GM23338 (cell line): ENCODE results near the gene LAPTM4A. TPM values are rescaled to one million over a fixed set of nuclear protein-coding genes. Genes with fewer than 3 reads are reported as not detected.

Experiments
- ATAC-seq: fragments of 200-7000 bp; cut with Tn5 transposase; 3 replicates; pipeline ENCODE4 v1.9.1; 2020
- DNase-seq: peaks from one replicate; pipeline ENCODE4 v3.0.0-alpha.2; 2015; ENCODE audit warnings: low spot score
- H2AFZ ChIP-seq: fragments of 200-600 bp; sonication (generic); 2 replicates; pipeline ENCODE4 v1.8.0; 2016; ENCODE audit warnings: antibody characterized with exemption, mild to moderate bottlenecking, moderate library complexity
- H3F3A ChIP-seq: fragments of 200-600 bp; sonication (generic); replicated peaks from 2 replicates; pipeline ENCODE4 v1.8.0; 2017; ENCODE audit warnings: antibody characterized with exemption, mixed run types, low read depth
- H3K27ac ChIP-seq: fragments of 200-600 bp; sonication (generic); 2 replicates; pipeline ENCODE4 v1.6.1; 2016; ENCODE audit warnings: low read depth
- H3K27me3 ChIP-seq: fragments of 200-600 bp; sonication (generic); 2 replicates; pipeline ENCODE4 v1.8.0; 2016; ENCODE audit warnings: mild to moderate bottlenecking, mixed run types, moderate library complexity; ENCODE audit not compliant: insufficient read depth
- H3K36me3 ChIP-seq: fragments of 200-600 bp; sonication (generic); 2 replicates; pipeline ENCODE4 v1.8.0; 2016; ENCODE audit warnings: mild to moderate bottlenecking; ENCODE audit not compliant: insufficient read depth
- H3K4me1 ChIP-seq: fragments of 200-600 bp; sonication (generic); 2 replicates; pipeline ENCODE4 v1.8.0; 2016; ENCODE audit warnings: mild to moderate bottlenecking, moderate library complexity; ENCODE audit not compliant: insufficient read depth
- H3K4me2 ChIP-seq: fragments of 200-600 bp; sonication (generic); 2 replicates; pipeline ENCODE4 v1.7.1; 2017; ENCODE audit warnings: mixed run types
- H3K4me3 ChIP-seq: fragments of 200-600 bp; sonication (generic); 2 replicates; pipeline ENCODE4 v1.6.1; 2016; ENCODE audit warnings: mixed run types
- H3K79me2 ChIP-seq: fragments of 200-600 bp; sonication (generic); replicated peaks from 2 replicates; pipeline ENCODE4 v1.8.0; 2017; ENCODE audit warnings: mild to moderate bottlenecking; ENCODE audit not compliant: insufficient read depth
- H3K9me2 ChIP-seq: fragments of 200-600 bp; sonication (generic); 2 replicates; pipeline ENCODE4 v1.8.0; 2017; ENCODE audit not compliant: insufficient read depth
- H4K20me1 ChIP-seq: fragments of 200-600 bp; sonication (generic); replicated peaks from 2 replicates; pipeline ENCODE4 v1.8.0; 2017; ENCODE audit warnings: mild to moderate bottlenecking; ENCODE audit not compliant: insufficient read depth
- H3K27ac Mint-ChIP-seq: 2 replicates; pipeline ENCODE4 v1.8.0; 2020; ENCODE audit warnings: inconsistent platforms, mild to moderate bottlenecking, moderate library complexity, mixed read lengths
- H3K27me3 Mint-ChIP-seq: 3 replicates; pipeline ENCODE4 v1.8.0; 2022; ENCODE audit warnings: low read depth, mild to moderate bottlenecking, moderate library complexity, mixed read lengths, inconsistent platforms; ENCODE audit not compliant: insufficient read depth, poor library complexity
- H3K36me3 Mint-ChIP-seq: 3 replicates; pipeline ENCODE4 v1.8.0; 2021; ENCODE audit warnings: low read depth, mild to moderate bottlenecking, inconsistent platforms, moderate library complexity, mixed read lengths
- H3K4me1 Mint-ChIP-seq: 3 replicates; pipeline ENCODE4 v1.8.0; 2020; ENCODE audit warnings: mild to moderate bottlenecking, inconsistent platforms, mixed read lengths
- H3K4me3 Mint-ChIP-seq: 3 replicates; pipeline ENCODE4 v1.8.0; 2021; ENCODE audit warnings: moderate library complexity, mild to moderate bottlenecking, inconsistent platforms, mixed read lengths
- H3K9me3 Mint-ChIP-seq: 3 replicates; pipeline ENCODE4 v1.8.0; 2020; ENCODE audit warnings: moderate library complexity, mild to moderate bottlenecking, inconsistent platforms, mixed read lengths
- CREB1 ChIP-seq: fragments of 250-450 bp; sonication (Bioruptor Pico); IDR thresholded peaks from 2 replicates; pipeline ENCODE4 v1.5.0; 2020; ENCODE audit warnings: low read depth, mild to moderate bottlenecking, moderate library complexity
- EZH2 ChIP-seq: fragments of 200-600 bp; sonication (generic); IDR thresholded peaks from one replicate; pipeline ENCODE4 v1.8.0; 2017; ENCODE audit warnings: antibody characterized with exemption, mild to moderate bottlenecking, low read depth; ENCODE audit not compliant: unreplicated experiment
- EZH2phosphoT487 ChIP-seq: fragments of 200-600 bp; sonication (generic); IDR thresholded peaks from one replicate; pipeline ENCODE4 v1.8.1; 2018; ENCODE audit warnings: antibody characterized with exemption; ENCODE audit not compliant: unreplicated experiment
- JUNB ChIP-seq: IDR thresholded peaks from one replicate; pipeline ENCODE4 v1.6.1; 2016; ENCODE audit warnings: antibody characterized with exemption; ENCODE audit not compliant: unreplicated experiment
- STAT1 ChIP-seq: IDR thresholded peaks from one replicate; pipeline ENCODE4 v1.6.1; 2016; ENCODE audit warnings: antibody characterized with exemption; ENCODE audit not compliant: unreplicated experiment
- ZNF114 ChIP-seq: fragments of 250-450 bp; sonication (Bioruptor Pico); IDR thresholded peaks from 2 replicates; pipeline ENCODE4 v1.5.0; 2020; ENCODE audit warnings: mild to moderate bottlenecking, moderate library complexity
- ZNF331 ChIP-seq: fragments of 250-450 bp; sonication (Bioruptor Pico); IDR thresholded peaks from 2 replicates; pipeline ENCODE4 v1.5.0; 2020; ENCODE audit warnings: low read depth, mild to moderate bottlenecking, moderate library complexity
- polyA plus RNA-seq: library from polyadenylated mRNA; unstranded; fragments of >200 nt; fragmentation: Nextera tagmentation; extraction: Ambion mirVana; gene quantifications from 2 replicates; pipeline ENCODE4 v1.2.1, GENCODE V29; 2016
- total RNA-seq: library from RNA; depleted of rRNA; stranded (reverse); fragments of >200 nt; shearing (Covaris generic); gene quantifications from 2 replicates; pipeline ENCODE4 v1.2.3, GENCODE V29; 2014
- TF ChIP-seq, protein P1 (sequence below): IDR thresholded peaks from one replicate; pipeline ENCODE4 v1.6.1; 2018; ENCODE audit warnings: antibody characterized with exemption; ENCODE audit not compliant: unreplicated experiment
- TF ChIP-seq, protein P2 (sequence below): fragments of 250-450 bp; sonication (Bioruptor Pico); IDR thresholded peaks from 2 replicates; pipeline ENCODE4 v1.5.0; 2020; ENCODE audit warnings: mild to moderate bottlenecking, moderate library complexity
- TF ChIP-seq, protein P3 (sequence below): IDR thresholded peaks from 2 replicates; pipeline ENCODE4 v1.6.1; 2016; ENCODE audit warnings: antibody characterized with exemption

Gene LAPTM4A
- total and polyA plus RNA-seq, 2 experiments from 2014 or later, result 123 to 214 TPM

DNA sequence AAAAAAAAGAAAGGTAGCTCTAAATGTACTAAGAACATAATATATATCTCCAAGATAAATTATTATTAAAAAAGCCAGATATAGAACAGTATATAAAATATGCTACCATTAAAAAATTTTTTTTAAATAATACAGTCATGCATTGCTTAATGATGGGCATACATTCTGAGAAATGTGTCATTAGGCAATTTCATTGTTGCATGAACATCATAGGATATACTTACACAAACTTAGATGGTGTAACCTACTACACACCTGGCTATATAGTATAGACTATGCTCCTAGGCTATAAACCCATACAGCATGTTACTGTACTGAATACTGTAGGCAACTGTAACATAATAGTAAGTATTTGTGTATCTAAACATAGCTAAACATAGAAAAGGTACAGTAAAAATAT lies 18.3 kb upstream of the LAPTM4A start (continued):
- TF ChIP-seq, protein P1, sequence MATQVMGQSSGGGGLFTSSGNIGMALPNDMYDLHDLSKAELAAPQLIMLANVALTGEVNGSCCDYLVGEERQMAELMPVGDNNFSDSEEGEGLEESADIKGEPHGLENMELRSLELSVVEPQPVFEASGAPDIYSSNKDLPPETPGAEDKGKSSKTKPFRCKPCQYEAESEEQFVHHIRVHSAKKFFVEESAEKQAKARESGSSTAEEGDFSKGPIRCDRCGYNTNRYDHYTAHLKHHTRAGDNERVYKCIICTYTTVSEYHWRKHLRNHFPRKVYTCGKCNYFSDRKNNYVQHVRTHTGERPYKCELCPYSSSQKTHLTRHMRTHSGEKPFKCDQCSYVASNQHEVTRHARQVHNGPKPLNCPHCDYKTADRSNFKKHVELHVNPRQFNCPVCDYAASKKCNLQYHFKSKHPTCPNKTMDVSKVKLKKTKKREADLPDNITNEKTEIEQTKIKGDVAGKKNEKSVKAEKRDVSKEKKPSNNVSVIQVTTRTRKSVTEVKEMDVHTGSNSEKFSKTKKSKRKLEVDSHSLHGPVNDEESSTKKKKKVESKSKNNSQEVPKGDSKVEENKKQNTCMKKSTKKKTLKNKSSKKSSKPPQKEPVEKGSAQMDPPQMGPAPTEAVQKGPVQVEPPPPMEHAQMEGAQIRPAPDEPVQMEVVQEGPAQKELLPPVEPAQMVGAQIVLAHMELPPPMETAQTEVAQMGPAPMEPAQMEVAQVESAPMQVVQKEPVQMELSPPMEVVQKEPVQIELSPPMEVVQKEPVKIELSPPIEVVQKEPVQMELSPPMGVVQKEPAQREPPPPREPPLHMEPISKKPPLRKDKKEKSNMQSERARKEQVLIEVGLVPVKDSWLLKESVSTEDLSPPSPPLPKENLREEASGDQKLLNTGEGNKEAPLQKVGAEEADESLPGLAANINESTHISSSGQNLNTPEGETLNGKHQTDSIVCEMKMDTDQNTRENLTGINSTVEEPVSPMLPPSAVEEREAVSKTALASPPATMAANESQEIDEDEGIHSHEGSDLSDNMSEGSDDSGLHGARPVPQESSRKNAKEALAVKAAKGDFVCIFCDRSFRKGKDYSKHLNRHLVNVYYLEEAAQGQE, result no peak

DNA sequence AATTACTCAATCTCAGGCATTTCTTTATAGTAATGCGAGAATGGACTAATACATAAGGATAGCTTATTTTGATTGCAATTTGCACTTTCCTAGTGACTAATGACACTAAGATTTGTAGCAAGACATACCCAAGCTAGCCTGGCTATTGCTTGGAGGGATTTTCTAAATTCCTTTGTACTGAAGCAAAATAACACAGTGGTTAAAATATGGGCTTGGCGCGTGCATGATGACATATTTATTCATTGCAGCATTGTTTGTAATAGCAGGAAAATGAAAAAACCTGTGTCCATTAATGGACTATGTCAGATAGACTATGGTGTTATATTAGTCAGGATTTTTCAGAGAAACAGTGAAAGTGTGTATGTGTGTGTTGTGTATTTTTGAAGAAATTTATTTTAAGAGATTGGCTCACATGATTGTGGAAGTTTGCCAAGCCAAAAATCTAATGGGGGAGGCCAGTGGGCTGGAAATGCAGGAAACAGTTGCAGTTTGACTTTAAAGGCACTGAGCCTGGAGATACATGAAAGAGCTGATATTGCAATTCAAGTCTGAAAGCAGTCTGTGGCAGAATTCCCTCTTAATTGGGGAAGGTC lies 16.7 kb upstream of the LAPTM4A start:
- no peak for ATAC-seq
- H3K4me1 Mint-ChIP-seq, result peaks cover 15% of the 10 kb centered on the region
- no peak overlapping the region for H3K27ac Mint-ChIP-seq
- TF ChIP-seq, protein P2, sequence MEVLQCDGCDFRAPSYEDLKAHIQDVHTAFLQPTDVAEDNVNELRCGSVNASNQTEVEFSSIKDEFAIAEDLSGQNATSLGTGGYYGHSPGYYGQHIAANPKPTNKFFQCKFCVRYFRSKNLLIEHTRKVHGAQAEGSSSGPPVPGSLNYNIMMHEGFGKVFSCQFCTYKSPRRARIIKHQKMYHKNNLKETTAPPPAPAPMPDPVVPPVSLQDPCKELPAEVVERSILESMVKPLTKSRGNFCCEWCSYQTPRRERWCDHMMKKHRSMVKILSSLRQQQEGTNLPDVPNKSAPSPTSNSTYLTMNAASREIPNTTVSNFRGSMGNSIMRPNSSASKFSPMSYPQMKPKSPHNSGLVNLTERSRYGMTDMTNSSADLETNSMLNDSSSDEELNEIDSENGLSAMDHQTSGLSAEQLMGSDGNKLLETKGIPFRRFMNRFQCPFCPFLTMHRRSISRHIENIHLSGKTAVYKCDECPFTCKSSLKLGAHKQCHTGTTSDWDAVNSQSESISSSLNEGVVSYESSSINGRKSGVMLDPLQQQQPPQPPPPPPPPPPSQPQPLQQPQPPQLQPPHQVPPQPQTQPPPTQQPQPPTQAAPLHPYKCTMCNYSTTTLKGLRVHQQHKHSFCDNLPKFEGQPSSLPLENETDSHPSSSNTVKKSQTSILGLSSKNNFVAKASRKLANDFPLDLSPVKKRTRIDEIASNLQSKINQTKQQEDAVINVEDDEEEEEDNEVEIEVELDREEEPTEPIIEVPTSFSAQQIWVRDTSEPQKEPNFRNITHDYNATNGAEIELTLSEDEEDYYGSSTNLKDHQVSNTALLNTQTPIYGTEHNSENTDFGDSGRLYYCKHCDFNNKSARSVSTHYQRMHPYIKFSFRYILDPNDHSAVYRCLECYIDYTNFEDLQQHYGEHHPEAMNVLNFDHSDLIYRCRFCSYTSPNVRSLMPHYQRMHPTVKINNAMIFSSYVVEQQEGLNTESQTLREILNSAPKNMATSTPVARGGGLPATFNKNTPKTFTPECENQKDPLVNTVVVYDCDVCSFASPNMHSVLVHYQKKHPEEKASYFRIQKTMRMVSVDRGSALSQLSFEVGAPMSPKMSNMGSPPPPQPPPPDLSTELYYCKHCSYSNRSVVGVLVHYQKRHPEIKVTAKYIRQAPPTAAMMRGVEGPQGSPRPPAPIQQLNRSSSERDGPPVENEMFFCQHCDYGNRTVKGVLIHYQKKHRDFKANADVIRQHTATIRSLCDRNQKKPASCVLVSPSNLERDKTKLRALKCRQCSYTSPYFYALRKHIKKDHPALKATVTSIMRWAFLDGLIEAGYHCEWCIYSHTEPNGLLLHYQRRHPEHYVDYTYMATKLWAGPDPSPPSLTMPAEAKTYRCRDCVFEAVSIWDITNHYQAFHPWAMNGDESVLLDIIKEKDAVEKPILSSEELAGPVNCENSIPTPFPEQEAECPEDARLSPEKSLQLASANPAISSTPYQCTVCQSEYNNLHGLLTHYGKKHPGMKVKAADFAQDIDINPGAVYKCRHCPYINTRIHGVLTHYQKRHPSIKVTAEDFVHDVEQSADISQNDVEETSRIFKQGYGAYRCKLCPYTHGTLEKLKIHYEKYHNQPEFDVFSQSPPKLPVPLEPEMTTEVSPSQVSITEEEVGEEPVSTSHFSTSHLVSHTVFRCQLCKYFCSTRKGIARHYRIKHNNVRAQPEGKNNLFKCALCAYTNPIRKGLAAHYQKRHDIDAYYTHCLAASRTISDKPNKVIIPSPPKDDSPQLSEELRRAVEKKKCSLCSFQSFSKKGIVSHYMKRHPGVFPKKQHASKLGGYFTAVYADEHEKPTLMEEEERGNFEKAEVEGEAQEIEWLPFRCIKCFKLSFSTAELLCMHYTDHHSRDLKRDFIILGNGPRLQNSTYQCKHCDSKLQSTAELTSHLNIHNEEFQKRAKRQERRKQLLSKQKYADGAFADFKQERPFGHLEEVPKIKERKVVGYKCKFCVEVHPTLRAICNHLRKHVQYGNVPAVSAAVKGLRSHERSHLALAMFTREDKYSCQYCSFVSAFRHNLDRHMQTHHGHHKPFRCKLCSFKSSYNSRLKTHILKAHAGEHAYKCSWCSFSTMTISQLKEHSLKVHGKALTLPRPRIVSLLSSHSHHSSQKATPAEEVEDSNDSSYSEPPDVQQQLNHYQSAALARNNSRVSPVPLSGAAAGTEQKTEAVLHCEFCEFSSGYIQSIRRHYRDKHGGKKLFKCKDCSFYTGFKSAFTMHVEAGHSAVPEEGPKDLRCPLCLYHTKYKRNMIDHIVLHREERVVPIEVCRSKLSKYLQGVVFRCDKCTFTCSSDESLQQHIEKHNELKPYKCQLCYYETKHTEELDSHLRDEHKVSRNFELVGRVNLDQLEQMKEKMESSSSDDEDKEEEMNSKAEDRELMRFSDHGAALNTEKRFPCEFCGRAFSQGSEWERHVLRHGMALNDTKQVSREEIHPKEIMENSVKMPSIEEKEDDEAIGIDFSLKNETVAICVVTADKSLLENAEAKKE (CRISPR knock-in tag), result no peak
- TF ChIP-seq ZNF114 (CRISPR knock-in tag), result no peak
- TF ChIP-seq EZH2phosphoT487, result no peak
- TF ChIP-seq, protein P3, sequence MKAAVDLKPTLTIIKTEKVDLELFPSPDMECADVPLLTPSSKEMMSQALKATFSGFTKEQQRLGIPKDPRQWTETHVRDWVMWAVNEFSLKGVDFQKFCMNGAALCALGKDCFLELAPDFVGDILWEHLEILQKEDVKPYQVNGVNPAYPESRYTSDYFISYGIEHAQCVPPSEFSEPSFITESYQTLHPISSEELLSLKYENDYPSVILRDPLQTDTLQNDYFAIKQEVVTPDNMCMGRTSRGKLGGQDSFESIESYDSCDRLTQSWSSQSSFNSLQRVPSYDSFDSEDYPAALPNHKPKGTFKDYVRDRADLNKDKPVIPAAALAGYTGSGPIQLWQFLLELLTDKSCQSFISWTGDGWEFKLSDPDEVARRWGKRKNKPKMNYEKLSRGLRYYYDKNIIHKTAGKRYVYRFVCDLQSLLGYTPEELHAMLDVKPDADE, result no peak
- TF ChIP-seq EZH2, result no peak
- TF ChIP-seq ZNF331 (CRISPR knock-in tag), result no peak
- no peak for TF ChIP-seq STAT1
- no peak for TF ChIP-seq JUNB
- no peak for TF ChIP-seq CREB1 (CRISPR knock-in tag)
- TF ChIP-seq, protein P1, result no peak

More for the DNA sequence above, 16.7 kb upstream of the LAPTM4A start:
- Histone ChIP-seq H3K9me2 (no peaks in the 10 kb centered on the region; the same call in none of the 2 replicates), H4K20me1 (no peaks in the 10 kb centered on the region), H3K4me2 (no peak overlapping the region), H3K36me3 (no peaks in the 10 kb centered on the region), H3K27ac (no peak overlapping the region), H3F3A (no peaks in the 10 kb centered on the region), H3K4me3 (no peak overlapping the region), H2AFZ (no peak overlapping the region), H3K4me1 (peaks cover 4% of the 10 kb centered on the region), H3K27me3 (no peaks in the 10 kb centered on the region), H3K79me2 (no peaks in the 10 kb centered on the region)
- Mint-ChIP-seq H3K4me3 (no peak overlapping the region), H3K9me3 (0 out of 3 replicates have a peak, but pooled peaks cover 2% of the 10 kb centered on the region), H3K27me3 (no peaks in the 10 kb centered on the region), H3K36me3 (no peaks in the 10 kb centered on the region)
- no peak for DNase-seq
